ENCODE measurements around the gene VPS9D1.
A peak's percentile ranks its signal among the peaks of the same experiment; 100 is the strongest.
"Not testable (repeated sequence)": the region's sequence is repeated elsewhere in the genome, so short reads cannot be mapped to it uniquely, and the experiment has no call there.

The VPS9D1 gene

DNA sequence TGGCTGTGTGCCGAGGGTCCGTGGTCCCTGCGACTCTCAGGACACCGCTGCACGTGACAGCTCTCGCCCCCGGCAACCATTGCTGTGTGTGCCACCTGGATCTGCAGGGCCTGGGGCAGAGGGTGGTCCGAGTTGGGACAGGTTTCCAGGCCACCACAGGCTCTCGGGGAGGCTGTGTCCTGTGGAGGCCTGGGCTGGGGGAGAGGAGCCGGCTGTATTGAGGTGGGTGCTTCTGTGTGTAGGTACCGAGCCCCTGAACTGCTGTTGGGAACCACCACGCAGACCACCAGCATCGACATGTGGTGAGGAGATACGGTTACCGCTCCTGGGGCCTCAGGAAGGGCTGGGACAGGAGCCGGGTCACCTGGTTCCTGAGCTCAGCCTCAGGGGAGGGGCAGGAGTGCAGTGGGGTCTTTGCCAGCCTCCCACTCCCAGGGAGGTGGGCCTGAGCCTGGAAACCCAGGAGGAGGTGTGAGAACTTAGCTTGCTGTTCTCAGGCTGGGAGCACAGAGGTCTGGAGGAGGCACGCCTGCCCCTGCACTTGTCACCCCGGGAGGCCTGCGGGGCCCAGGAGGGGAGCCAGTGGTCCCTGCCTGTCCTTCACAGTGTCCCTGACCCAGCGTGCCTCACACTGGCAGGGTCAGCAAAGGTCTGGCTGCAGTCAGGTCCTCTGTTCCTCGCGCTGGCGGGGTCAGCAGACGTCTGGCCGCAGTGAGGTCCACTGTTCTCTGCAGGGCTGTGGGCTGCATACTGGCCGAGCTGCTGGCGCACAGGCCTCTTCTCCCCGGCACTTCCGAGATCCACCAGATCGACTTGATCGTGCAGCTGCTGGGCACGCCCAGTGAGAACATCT lies 26.5 kb downstream of the VPS9D1 start:
- no peak for DNase-seq (ENCODE audit: low read depth)

DNA sequence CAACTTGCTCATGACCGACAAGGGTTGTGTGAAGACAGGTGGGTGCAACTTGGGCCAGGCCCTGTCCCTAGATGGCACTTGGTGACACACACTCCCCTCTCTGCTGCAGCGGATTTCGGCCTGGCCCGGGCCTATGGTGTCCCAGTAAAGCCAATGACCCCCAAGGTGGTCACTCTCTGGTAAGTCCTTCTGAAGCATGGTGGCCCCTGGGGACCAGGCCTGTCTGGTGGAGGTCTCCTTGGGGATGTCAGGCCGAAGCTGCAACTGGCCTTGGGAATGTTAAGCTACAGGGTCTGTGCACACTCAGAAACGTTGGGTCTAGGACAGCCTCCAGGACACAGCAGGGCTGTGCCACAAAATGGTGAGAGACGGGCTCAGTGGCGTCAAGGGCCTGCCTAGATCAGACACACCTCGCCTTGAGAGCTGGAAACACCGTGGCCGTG lies 27.4 kb downstream of the VPS9D1 start:
- DNase-seq (ENCODE audit: low read depth), result no peak

- DNase-seq (ENCODE audit: low read depth), result no peak
These were observed 28.6 kb downstream of the VPS9D1 start for GRCh38 chr16:89691986-89692569.

DNA sequence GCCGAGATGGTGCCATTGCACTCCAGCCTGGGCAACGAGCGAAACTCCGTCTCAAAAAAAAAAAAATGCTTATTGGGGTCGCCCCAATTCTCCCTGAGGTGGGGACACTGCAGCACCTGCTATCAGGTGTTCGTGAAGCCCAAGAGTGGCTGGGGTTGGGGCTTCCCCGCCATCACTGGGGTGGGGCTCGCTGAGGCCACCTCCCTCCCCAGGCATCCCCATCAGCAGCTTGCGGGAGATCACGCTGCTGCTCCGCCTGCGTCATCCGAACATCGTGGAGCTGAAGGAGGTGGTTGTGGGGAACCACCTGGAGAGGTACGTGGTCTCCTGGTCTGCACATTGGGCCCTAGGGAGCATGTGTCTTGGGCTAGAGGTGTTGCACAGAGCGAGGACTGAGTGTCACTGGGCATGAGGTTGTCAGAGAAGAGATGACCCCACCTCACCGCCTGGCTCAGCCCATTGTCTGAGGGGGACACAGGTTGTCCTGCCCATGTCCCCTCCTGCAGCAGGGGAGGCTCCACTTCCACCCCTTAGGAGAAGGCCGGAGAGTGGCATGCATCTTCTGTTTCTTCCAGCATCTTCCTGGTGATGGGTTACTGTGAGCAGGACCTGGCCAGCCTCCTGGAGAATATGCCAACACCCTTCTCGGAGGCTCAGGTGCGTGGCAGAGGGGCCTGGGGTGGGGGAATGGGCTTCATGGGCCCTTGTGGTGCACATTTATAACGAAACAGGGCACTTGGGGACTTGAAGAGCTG lies 29.3 kb downstream of the VPS9D1 start:
- no peak for DNase-seq (ENCODE audit: low read depth)

- DNase-seq (ENCODE audit: low read depth), result no peak
These were observed 30.3 kb downstream of the VPS9D1 start for GRCh38 chr16:89690392-89690901.

GRCh38 chr16:89689621-89690020 lies 31.1 kb downstream of the VPS9D1 start:
- DNase-seq (ENCODE audit: low read depth), result not testable (repeated sequence)

GRCh38 chr16:89689142-89689541 lies 31.6 kb downstream of the VPS9D1 start:
- no peak for DNase-seq (ENCODE audit: low read depth)

- DNase-seq (ENCODE audit: low read depth), result no peak
These were observed 32.3 kb downstream of the VPS9D1 start for GRCh38 chr16:89688395-89688794.

DNA sequence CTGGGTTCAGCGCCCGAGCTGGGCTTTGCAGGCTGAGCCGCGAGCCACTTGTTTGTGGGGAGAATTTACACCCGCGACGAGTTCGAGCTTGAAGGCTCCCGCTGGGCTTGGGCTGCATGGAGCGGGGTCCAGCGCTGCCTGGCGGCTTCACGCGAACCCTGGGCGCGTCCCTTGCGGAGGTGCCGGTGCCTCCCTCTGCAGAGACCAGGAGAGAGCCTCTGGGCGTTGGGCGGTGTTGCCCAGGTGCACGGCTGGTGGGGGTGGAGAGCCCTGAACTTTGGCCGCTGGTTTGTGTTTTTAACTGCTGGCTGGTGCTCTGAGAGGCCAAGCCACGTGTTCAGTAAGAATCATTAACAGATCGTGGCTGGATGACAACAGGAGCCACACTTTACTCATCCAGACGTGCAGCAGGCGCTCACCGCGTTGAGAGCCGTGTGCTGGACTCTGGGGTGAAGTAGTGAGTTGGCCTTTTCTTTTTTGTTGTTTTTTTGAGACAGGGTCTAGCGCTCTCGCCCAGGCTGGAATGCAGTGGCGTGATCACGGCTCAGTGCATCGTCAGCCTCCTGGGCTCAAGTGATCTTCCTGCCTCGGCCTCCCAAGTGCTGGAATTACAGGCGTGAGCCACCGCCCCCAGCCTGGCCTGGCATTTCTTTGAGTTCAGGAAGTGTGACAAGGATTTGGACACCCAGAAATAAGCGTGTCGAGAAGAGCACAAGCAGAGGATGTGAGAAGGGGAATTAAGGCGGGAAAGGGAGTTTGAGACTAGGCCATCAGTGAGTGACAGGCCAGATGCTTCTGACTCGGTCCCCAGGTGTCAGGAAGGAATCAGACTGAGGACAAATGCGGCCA lies 33.4 kb downstream of the VPS9D1 start:
- no peak for DNase-seq (ENCODE audit: low read depth)

DNA sequence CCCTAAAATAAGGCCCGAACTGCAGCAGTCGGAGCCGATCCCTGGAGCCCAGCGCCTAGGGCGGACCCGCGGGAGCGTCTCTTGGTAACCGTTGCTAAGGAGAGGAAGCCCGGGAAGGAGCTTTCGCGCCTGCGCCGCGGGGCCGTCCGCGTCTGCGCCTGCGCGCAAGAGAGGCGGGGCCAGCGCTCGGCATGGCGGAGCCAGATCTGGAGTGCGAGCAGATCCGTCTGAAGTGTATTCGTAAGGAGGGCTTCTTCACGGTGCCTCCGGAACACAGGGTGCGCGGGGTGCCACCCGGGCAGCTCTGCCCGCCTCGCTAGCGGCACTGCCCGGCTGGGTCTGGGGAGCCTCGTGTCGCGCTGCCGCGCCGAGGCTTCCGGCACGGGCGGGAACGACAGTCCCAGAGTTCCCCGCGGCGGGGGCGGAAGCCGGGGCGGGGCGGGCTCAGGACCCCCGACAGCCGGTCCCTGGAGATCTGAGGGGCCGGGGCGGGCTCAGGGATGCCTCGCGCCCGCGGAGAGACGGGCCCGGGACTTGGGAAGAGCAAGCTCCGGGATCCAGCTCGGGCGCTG lies 34.1 kb downstream of the VPS9D1 start, which contains the start of gene CDK10:
CDK10 (plus strand) TSS at position 170 of the 572 bp plus-strand sequence; CDS start at position 192, 22 bp downstream.
- peak; percentile 87 for DNase-seq (ENCODE audit: low read depth)

- no peak for DNase-seq (ENCODE audit: low read depth)
These were observed 34.8 kb downstream of the VPS9D1 start for GRCh38 chr16:89685916-89686315.

GRCh38 chr16:89678258-89678657 lies 42.4 kb downstream of the VPS9D1 start:
- no peak for DNase-seq (ENCODE audit: low read depth)

DNA sequence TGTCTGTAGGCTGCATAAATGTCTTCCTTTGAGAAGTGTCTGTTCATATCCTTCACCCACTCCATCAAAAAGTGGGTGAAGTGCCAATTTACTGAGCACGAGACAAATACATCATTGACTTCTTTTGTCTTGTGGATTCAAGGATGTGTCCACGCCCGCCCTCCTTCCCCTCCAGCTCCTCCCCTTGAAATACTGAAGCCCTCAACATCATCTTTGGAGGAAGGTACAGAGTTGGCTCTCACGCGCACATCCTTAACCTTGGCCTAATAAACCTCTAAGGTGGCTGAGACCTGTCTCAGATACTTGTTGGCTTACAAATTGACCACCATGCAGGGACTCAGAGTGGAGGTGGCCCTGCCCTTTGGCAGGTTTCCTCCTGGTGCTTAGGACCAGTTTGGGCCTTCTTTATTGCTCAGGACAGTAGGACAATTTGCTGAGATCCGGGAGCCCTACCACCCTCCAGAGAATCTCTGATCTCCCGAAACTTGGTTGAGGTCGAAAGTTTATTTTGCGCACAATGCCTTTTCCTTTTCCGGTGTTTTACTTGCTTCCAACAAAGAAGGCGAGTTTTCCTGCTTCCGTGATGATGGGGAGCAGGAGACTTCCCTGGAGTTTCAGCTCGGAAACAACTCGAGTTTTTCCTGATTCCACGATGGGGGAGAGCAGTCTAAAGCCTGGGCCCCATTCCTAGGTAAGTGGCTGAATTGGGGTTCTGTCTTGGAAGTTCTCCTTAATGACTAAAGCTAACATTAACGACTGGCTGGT lies 48.3 kb downstream of the VPS9D1 start:
- DNase-seq (ENCODE audit: low read depth), result no peak

- not testable (repeated sequence) for DNase-seq (ENCODE audit: low read depth)
These were observed 49.1 kb downstream of the VPS9D1 start for GRCh38 chr16:89671565-89671964.

DNA sequence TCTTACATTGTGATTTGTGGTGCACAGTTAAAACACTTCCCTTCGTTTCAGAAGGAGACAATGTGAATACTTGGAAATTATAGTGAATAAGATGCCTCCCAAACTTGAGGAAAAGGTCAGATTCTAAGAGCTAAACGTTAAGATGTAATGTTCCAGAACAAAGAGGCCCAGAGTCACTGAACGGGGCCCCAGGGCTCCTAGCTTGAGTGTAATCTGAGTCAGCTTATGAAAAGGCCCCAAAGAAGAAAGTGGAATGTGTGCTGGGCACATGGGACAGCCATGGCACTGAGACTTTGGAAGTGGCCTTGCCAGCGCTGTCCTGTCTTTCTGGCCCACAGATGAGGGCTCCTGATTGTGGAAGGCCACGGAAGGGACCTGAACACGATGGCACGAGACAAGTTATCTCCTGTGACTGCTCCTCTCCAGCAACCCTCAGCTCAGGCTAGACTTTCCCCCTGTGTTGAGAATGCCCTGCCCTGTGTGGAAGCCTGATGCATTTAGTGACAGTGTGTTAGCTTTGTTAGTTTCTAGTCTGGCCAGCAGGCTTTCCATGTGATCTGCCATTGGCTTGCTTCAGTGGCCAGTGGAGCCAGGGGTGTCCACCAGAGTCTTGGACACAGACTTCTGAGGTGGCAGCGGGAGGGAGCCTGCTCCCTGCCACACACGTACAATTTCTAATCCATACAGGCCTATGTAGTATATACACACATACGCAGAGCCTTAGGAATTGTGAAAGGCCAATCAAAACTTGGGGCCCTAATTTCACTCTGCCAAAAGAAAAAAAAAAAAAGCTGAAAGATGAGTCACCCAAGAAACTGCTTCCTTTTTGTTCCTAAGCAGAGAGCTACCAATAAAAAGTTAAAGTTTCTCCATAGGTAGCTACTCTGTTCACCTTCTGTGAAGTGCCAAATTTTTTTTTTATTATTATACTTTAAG lies 49.9 kb downstream of the VPS9D1 start:
- DNase-seq (ENCODE audit: low read depth), result no peak

GRCh38 chr16:89669755-89670154 lies 50.9 kb downstream of the VPS9D1 start:
- DNase-seq (ENCODE audit: low read depth), result no peak

DNA sequence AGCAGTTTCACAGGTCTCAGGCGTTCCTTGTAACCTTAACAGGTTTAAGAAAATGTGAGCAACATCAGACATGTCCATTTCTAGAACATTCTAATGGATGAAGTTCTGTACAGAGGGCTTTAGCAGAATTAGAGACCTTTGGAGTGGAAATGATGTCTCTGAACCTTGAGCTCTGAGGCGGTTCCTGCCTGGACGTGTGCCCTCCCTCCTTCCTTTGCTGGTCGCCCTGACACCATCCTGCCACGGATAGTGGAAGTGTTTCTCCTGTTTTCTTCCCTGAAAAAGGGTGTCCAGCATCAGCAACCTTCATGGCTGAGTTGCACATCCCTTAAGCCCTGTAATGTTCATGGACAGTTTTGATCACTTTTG lies 51.9 kb downstream of the VPS9D1 start:
- DNase-seq (ENCODE audit: low read depth), result no peak

GRCh38 chr16:89667633-89668032 lies 53.1 kb downstream of the VPS9D1 start:
- no peak for DNase-seq (ENCODE audit: low read depth)

DNA sequence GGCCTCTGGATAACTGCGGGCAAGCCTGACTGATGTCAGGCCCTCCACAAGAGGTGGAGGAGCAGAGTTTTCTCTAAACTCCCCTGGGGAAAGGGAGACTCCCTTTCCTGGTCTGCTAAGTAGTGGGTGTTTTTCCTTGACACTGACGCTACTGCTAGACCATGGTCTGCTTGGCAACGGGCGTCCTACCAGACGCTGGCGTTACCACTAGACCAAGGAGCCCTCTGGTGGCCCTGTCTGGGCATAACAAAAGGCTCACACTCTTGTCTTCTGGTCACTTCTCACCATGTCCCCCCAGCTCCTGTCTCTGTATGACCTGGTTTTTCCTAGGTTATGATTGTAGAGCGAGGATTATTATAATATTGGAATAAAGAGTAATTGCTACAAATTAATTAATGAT lies 53.7 kb downstream of the VPS9D1 start:
- not testable (repeated sequence) for DNase-seq (ENCODE audit: low read depth)
